ENCODE results near the gene ZSWIM4. TPM values are rescaled to one million over a fixed set of nuclear protein-coding genes. Genes with fewer than 3 reads are reported as not detected.
A peak's percentile ranks its signal among the peaks of the same experiment; 100 is the strongest.

Gene ZSWIM4
- total RNA-seq, 1 donor from 2014 or later, result 23.2 TPM

- TF ChIP-seq, protein P1, sequence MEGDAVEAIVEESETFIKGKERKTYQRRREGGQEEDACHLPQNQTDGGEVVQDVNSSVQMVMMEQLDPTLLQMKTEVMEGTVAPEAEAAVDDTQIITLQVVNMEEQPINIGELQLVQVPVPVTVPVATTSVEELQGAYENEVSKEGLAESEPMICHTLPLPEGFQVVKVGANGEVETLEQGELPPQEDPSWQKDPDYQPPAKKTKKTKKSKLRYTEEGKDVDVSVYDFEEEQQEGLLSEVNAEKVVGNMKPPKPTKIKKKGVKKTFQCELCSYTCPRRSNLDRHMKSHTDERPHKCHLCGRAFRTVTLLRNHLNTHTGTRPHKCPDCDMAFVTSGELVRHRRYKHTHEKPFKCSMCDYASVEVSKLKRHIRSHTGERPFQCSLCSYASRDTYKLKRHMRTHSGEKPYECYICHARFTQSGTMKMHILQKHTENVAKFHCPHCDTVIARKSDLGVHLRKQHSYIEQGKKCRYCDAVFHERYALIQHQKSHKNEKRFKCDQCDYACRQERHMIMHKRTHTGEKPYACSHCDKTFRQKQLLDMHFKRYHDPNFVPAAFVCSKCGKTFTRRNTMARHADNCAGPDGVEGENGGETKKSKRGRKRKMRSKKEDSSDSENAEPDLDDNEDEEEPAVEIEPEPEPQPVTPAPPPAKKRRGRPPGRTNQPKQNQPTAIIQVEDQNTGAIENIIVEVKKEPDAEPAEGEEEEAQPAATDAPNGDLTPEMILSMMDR (IDR thresholded peaks at IDR 0.05), result no peak
- no peak for DNase-seq (ENCODE audit: low spot score in 2 of 2)
- Histone ChIP-seq H3K4me3 (no peak overlapping the region), H3K4me1 (peaks cover 6 to 16% of the 10 kb centered on the region in 2 donors), H3K36me3 (no peaks in the 10 kb centered on the region), H3K27me3 (no peaks in the 10 kb centered on the region), H3K27ac (no peak overlapping the region), H3K9me3 (no peaks in the 10 kb centered on the region)
- intact Hi-C loops (cut with DNase I), result no loop called here
Measured at GRCh38 chr19:13877303-13877702, 82.1 kb downstream of the ZSWIM4 start.

DNA sequence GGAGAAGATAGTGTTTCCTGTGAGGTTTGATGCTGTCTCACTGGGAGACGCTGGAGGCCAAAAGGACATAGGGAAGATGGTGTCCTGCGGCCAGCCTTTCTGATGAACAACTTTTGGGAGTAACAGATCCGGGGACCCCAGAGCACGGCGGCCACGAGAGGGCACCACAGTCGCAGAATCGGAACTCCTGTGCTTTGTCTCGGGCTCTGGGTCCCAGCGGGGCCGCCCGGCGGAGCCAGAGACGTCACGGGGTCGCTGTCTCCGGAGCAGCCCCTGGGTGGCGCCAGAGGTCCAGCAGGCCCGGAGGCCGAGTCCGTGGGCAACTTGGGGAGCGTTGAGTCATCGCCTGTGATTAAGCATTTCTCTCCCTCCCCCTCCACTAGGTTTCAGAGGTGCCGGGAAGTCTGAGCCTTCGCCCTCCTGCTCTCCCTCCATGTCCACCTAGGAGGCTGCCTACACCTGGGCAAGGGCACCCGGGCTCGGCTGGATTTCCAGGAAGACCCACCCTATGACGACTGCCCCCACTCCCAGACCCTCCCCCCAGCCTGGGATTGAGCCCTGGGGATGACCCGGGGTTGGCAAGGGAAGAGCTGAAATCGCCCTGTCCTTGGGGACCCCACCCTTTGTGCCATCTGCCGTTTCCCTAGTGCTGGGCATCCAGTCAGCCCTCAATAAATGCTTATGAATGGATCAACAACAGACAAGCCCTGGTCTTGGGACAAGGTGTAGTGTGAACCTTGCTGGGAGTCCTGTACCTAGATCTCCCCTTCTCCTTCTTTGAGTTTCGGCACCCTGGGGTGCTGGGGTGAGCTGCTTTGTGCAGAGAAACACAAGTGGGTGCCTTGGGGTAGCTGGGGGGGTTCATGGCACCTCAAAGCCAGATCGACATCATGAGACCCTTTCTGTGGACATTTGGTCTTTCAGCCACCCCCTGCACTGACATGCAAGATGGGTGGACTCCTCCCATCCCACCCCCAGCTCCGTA is 85.1 kb downstream of the ZSWIM4 start:
- Histone ChIP-seq H3K4me1 (peaks cover 6 to 13% of the 10 kb centered on the region in 2 donors), H3K36me3 (no peaks in the 10 kb centered on the region), H3K4me3 (peak overlapping the region; percentile 26 to 53), H3K9me3 (no peaks in the 10 kb centered on the region), H3K27me3 (no peaks in the 10 kb centered on the region), H3K27ac (peak overlapping the region; percentile 58 to 81)
- intact Hi-C loops (cut with DNase I), result loop anchor here (1.0 to 2.0 kb wide), 6 partner anchors 26 to 468 kb away; partner anchors contain the start of genes BRME1, CC2D1A, DCAF15 and MISP3
- TF ChIP-seq, protein P1 (IDR thresholded peaks at IDR 0.05), result peak; percentile 99 to 100 (median 99)
- DNase-seq (ENCODE audit: low spot score in 2 of 2), result peak; percentile 92 to 99

GRCh38 chr19:13881251-13881691 is 86.0 kb downstream of the ZSWIM4 start:
- TF ChIP-seq, protein P1 (IDR thresholded peaks at IDR 0.05), result no peak
- Histone ChIP-seq H3K4me3 (no peak overlapping the region), H3K9me3 (no peaks in the 10 kb centered on the region), H3K27me3 (no peaks in the 10 kb centered on the region), H3K4me1 (peaks cover 6 to 13% of the 10 kb centered on the region in 2 donors), H3K36me3 (no peaks in the 10 kb centered on the region), H3K27ac (peak overlapping the region; percentile 58 to 81)
- no peak for DNase-seq (ENCODE audit: low spot score in 2 of 2)
- intact Hi-C loops (cut with DNase I), result loop anchor here (2.0 kb wide), 2 partner anchors 26 to 72 kb away; partner anchors contain the start of genes BRME1, CC2D1A and DCAF15

Other genes starting within 250 kb of the ZSWIM4 start
- gene MRI1, start 30.9 kb upstream of the ZSWIM4 start, total RNA-seq, result 89.9 TPM
- gene C19orf53, start 21.0 kb upstream of the ZSWIM4 start, total RNA-seq, result 163 TPM
- gene NANOS3, start 81.7 kb downstream of the ZSWIM4 start, total RNA-seq, result not detected
- gene BRME1, start 110.7 kb downstream of the ZSWIM4 start, total RNA-seq, result not detected
- gene CC2D1A, start 110.8 kb downstream of the ZSWIM4 start, total RNA-seq, result 128 TPM
- gene PODNL1, start 143.0 kb downstream of the ZSWIM4 start, total RNA-seq, result 12.9 TPM
- gene DCAF15, start 157.1 kb downstream of the ZSWIM4 start, total RNA-seq, result 35.0 TPM
- 3.3 TPM for gene RFX1, start 210.9 kb downstream of the ZSWIM4 start, total RNA-seq
- not detected for gene RLN3, start 232.7 kb downstream of the ZSWIM4 start, total RNA-seq
- gene IL27RA, start 236.3 kb downstream of the ZSWIM4 start, total RNA-seq, result 4.2 TPM

Measured in ascending aorta (tissue), 2 donors.